ENCODE results near the gene GUCA1A.

The GUCA1A gene

DNA sequence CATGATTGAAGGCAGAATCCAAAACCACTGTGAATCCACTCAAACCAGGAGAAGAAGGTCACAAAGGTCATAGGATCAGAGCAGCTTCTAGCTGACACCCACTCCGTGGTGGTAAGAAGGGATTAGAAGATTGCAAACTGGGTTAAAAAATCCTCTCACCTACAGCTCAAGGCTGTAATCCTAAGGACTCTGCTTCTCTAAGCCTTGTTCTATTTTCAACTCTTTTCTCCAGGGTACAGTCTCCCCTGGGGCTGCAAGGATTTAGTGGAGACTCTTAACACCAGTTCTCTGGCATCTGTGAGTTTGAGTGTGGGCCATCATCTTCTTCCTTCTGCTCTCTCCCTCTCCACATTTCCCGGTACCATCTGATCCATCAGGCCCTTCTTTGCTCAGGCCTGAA lies at the start of gene GUCA1A:
GUCA1A (plus strand) TSS at position 264 of the 400 bp plus-strand sequence. CDS start 250 bp downstream, outside the sequence.
- no peak for DNase-seq (ENCODE audit: low read depth)

GRCh38 chr6:42123379-42124103 lies 49.6 kb upstream of the GUCA1A start:
- DNase-seq (ENCODE audit: low read depth): no peak

DNA sequence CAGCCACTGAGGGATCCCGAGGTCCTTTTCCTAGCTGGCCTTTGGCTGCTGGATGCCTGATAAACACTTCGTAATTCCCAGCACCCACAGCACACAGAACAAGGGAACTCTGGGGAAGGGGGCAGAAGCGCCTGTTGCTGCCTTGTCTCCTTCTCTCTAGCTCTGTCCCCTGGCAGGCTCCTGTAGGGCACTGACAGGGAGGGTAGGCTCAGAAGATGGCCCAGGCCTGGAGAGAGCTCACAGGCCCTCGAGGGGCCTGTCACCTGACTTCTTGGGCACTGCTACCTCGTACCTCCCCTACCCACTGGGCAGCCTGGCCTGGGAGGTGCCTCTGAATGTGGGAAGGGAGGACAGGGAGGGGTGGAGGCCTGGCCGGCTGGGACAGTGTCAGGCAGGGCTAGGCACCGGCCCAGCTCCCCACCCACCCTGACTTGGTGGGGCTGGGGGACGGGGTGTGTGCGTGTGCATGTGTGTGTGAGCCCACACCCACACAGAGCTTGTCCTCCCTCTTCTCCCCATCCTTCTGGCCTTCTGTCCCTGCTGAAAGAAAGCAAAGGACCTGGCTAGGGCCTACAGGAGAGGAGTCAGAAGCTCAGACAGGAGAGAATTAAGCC lies 48.8 kb upstream of the GUCA1A start:
- no peak for DNase-seq (ENCODE audit: low read depth)

DNA sequence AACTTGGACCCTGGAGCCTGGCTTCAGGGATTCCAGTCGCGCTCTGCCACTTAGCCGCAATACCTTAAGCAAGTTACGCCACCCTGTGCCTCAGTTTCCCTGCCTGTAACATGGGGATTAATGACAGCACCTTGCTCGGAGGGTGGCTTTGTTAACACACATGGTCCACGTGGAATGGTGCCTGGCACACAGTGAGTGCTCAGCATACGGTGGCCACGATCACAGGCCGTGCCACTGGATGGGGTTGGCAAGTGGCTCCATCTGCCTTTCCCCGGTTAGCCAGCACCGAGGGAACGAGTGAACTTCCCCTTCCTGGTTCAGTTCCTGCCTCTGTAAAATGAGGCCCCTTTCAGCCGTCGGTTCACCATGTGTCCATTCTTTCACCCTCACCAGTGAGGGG lies 47.9 kb upstream of the GUCA1A start:
- no peak for DNase-seq (ENCODE audit: low read depth)

DNA sequence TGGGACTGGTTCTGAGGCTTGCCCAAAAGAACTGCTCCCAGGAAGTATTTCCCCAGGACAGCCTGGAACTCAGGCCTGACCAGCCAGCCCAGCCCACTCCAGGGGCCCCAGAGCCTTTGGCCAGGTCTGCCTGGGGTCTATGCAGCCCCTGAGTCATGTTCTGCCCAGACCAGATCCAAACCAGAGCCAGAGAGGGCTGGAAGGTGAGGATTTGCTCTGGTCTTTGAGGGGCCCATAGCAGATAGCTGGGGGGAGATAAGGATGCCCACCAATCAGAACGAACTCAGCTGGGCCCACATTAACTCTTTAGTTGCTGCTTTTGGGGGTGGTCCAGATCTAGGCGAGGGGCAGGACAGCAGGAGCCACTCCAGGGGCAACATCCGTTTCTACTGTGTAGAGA lies 47.5 kb upstream of the GUCA1A start:
- DNase-seq (ENCODE audit: low read depth): no peak

GRCh38 chr6:42128460-42129359 lies 44.5 kb upstream of the GUCA1A start:
- DNase-seq (ENCODE audit: low read depth): no peak

- no peak for DNase-seq (ENCODE audit: low read depth)
Observed at GRCh38 chr6:42129360-42129676, 43.8 kb upstream of the GUCA1A start.

DNA sequence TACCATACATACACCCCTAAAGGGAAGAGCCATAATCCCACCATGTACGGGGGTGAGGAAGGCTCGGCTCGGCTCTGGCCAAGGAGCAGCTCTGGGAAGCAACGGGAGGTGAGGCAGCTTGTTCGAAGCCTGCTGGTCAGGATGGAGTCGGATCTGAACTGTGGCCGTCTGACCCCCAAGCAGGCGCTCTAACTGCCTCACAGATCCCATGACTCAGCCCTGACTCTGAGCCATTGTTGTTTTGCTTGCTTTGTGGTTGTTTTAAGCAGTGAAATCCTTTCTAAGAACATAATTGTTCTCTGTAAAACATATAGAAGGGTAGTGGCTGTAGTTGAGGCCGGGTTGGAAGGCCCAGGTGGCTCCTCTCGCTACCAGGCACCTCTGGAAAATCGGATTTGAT lies 41.6 kb upstream of the GUCA1A start:
- no peak for DNase-seq (ENCODE audit: low read depth)

DNA sequence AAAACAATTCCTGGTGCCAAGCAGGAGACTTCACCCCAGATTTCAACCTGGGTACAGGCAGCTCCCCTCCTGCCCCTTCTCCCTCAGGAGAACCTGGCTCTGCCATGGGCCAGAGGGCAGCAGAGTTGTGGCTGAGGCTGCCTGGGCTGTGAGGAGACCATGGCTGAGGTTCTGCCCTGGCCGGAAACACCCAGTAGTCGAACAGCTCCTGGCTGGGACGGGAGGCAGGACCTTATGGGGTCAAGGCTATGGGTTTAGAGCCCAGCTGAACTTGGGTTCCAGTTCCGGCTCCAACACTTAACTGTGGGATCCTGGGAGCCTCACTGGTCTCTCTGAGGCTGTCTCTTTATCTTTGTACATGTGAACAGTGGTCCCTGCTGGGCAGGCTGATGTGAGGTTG lies 39.2 kb upstream of the GUCA1A start:
- DNase-seq (ENCODE audit: low read depth): no peak

DNA sequence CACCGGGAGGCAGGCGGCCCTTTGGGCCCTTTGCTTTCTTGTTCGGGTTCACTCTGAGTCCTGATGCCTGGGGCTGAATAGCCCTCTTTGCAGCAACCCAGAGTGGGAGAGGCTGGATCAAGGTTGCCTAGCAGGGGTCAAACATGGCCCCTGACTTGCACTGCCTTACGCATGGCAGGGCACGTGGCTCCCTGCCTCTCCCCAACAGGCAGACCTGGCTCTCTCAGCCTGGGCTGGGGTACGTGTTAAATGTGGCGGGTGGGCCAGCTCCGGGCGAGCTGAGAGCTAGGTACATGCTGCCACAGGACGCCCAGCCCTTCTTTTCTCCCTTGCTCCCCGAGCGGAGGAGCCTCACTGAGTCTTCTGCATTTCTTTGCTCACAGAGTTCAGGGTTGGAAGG lies 38.0 kb upstream of the GUCA1A start:
- no peak for DNase-seq (ENCODE audit: low read depth)

DNA sequence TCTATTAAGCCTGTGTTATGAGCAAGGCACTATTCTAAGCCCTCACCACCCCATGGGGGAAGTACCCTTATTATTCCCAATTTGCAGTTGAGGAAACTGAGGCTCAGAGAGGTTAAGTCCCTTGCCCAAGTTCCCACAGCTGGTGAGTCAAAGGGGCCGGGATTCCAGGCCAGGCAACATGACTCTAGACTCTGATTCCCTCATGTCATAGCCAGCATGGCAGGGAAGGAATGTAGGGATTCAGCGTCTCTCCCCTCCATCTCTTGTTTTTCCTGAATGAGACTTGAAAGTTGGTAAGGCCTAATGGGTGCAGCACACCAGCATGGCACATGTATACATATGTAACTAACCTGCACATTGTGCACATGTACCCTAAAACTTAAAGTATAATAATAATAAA lies 37.4 kb upstream of the GUCA1A start:
- DNase-seq (ENCODE audit: low read depth): no peak

DNA sequence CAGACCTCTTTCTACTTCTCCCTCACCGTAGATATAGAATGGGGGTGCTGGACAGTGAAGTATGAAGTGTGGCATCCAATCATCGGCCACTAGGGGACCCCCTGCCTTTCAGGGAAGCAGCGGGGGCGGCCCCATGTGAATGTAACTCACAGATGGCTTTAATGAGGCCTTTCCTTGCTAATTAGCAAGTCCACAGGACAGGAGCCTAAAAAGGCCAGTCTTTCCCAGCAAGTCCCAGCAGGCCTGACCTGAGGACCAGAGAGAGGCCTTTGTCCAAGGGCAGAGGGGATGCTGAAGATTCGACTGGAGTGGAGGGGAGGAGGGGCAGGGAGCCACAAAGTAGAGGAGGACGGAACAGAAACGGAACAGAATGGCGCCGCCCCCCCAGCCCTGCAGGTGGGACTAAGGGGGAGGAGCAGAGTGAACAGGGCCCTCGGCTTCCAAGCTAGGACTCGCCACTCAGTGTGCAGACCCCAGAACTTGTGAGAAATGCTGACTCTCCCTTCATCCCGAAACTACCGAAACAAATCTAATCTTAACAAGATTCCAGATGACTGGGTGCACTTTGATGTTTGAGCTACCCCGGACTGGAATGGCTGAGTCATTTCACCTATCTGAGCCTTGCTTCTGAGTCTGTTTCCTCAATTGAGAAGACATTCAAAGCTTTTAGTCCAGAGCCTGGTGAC lies 36.5 kb upstream of the GUCA1A start:
- DNase-seq (ENCODE audit: low read depth): no peak

DNA sequence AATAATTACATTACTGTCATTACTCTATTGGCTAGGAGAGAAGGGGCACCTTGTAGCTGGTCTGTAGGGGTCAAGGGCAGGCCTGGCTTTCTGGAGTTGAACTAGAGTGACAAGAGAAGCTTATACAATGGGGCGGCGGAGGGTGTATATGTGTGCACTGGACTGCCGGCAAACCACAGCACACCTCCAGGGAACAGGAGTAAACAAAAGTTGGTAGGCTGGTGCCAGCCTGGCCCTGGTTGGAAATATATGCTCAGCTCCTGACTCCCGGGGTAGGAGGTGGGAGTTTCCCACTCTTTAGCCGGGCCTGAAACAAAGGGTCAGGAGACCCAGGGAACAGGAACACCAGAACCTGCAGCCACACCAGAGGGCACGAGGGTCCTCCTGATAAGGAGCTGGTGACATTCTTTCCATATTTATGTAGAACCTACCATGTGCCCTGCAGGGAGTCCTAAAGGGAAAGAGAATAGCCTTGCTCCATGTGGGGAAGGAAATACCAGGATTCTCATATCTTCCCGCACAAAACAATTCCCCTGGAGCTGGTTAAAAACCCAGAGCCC lies 35.9 kb upstream of the GUCA1A start:
- DNase-seq (ENCODE audit: low read depth): no peak

- no peak for DNase-seq (ENCODE audit: low read depth)
Observed at GRCh38 chr6:42138190-42138589, 35.0 kb upstream of the GUCA1A start.

GRCh38 chr6:42138630-42139619 lies 34.2 kb upstream of the GUCA1A start:
- DNase-seq (ENCODE audit: low read depth): no peak

GRCh38 chr6:42140032-42140431 lies 33.1 kb upstream of the GUCA1A start:
- no peak for DNase-seq (ENCODE audit: low read depth)

DNA sequence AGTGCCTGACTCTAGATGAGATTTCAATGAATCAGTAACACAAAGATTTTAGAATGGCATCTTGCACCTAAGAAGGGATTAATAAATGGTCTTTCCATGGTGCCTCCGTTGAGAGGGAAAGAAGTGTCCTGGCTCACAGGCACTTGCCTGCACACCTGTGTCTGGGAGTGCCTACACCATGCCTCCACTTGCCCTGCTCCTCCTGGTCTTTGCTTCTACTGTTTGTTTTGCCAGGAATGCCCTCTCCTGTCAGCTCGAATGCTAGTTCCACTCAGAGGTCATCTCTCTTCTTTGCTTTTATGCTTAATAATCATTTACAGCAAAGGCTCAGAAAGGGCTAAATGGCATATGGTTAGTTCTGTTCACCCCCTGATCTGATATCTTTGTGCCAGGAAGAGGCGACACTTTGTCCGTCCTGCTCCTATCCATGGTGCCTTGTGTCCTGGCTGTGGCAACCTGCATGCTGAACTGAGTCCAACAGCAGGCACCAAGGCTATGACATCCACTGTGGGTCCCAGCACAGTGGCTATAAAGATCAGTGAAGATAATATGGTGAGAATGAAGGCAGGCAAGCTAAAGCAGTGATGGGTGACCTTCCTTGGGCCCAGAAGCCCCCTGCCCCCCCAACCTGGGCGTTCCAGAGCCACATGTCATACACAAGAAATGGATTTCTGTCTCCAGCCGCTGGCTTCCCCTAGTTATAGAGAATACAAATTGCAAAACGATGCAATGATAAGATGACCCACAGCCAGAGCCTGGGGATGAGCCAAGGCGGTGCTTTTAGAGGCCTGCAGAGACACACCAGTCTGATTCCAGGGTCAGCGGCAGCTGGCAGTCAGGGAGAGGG lies 32.2 kb upstream of the GUCA1A start:
- no peak for DNase-seq (ENCODE audit: low read depth)

GRCh38 chr6:42141603-42142117 lies 31.5 kb upstream of the GUCA1A start:
- no peak for DNase-seq (ENCODE audit: low read depth)

DNA sequence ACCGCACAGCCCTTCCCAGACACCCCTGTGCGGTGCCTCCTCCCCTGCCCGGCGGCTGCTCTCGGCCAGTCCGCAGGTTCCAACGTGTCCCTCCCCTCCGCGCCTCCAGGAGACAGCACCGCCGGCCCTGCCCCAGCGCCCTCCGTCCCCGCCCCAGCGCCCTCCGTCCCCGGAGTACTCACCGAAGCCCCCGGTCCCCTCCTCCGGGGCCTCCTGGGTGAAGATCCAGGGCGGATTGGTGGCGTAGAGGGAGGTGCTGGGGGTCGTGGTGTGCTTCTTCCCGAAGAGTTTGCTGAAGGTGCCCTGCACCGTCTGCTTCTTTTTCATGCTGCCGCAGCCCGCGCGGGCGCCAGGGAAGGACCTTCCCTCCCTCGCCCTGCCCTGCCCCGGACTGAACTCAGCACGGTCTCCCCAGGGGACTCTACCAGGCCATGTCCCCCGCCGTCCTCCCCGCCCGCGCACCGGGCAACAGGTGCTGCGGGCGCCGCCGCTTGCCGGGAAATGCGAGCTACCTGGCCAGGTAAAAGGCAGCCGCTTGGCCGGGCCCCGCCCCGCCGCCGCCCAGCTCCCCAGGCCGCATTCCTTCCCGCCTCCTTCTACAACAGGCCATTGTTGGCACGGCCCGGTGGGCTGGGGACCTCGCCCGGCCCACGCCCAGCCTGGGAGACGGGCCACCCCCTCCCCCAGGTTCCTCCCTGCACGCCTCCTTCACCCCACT lies 30.9 kb upstream of the GUCA1A start, which contains the start of gene C6orf132:
C6orf132 (minus strand) TSS at position 503 of the 718 bp plus-strand sequence; CDS start at position 327, 176 bp downstream.
- DNase-seq (ENCODE audit: low read depth): no peak

Data from stimulated activated CD8-positive, alpha-beta memory T cell treated with anti-CD3 and anti-CD28 coated beads, Interleukin-12 subunit alpha, Interleukin-12 subunit beta, amount 100 ng/mL, for 4 hours (primary cell).